Testis (tissue), 3 donors: Measurements from ENCODE around the gene SLC6A6. TPM values are rescaled to one million over a fixed set of nuclear protein-coding genes. Genes with fewer than 3 reads are reported as not detected.

ENCODE experiments used
- DNase-seq: peaks from one replicate; pipeline ENCODE4 v3.0.0-alpha.2; 2019
- H3K27ac ChIP-seq, 2 donors: fragments of 200-600 bp; sonication (generic); one replicate each; pipeline ENCODE4 v1.5.1; 2019
- H3K27me3 ChIP-seq: fragments of 200-600 bp; sonication (generic); one replicate; pipeline ENCODE4 v1.5.1; 2019
- H3K36me3 ChIP-seq: fragments of 200-600 bp; sonication (generic); one replicate; pipeline ENCODE4 v1.5.1; 2017; ENCODE audit warnings: low read depth; ENCODE audit errors: missing control alignments
- H3K4me1 ChIP-seq: fragments of 200-600 bp; sonication (generic); one replicate; pipeline ENCODE4 v1.5.1; 2019
- H3K4me3 ChIP-seq, 2 donors: fragments of 200-600 bp; sonication (generic); one replicate each; pipeline ENCODE4 v1.5.1; 2017 to 2019
- H3K9me3 ChIP-seq: fragments of 200-600 bp; sonication (generic); one replicate; pipeline ENCODE4 v1.5.1; 2017
- POLR2A ChIP-seq: fragments of 450-650 bp; IDR thresholded peaks from one replicate; pipeline ENCODE4 v1.6.1; 2017; ENCODE audit warnings: antibody characterized with exemption, mild to moderate bottlenecking, moderate library complexity
- WGBS, 2 donors: methylation state at CpG; one replicate each; pipeline ENCODE4 v1.1.5; 2018; 5-methylcytosine and 5-hydroxymethylcytosine counted together
- intact Hi-C: fragments of 100-400 bp; cut with DNase I; formaldehyde crosslinking; loops from one replicate; pipeline ENCODE4 v1.15.1; 2023; ENCODE audit warnings: low total_unique reads
- polyA plus RNA-seq: library from polyadenylated mRNA; stranded (reverse); fragments of 350-450 nt; fragmentation: Illumina TruSeq; extraction: RNeasy Lipid Tissue Mini Kit (QIAGEN cat#74804); gene quantifications from one replicate; pipeline ENCODE4 v1.2.3, GENCODE V29; 2014; ENCODE audit warnings: low read depth, low replicate concordance; ENCODE audit not compliant: insufficient read depth
- total RNA-seq, 2 donors: library from RNA; depleted of rRNA; stranded (reverse); fragments of >200 nt; gene quantifications; one replicate each; pipeline ENCODE4 v1.2.3, GENCODE V29; 2016
- TF ChIP-seq, protein P1 (sequence below), 3 experiments: fragments of 450-650 bp in 2 of 3; fragments of 200-600 bp in 1 of 3; sonication (generic) in 1 of 3; IDR thresholded peaks; one replicate each; pipeline ENCODE4 v1.5.1; 2016 to 2019; ENCODE audit warnings: antibody characterized with exemption in 3 of 3, mild to moderate bottlenecking in 2 of 3, moderate library complexity in 1 of 3

SLC6A6 gene
- total and polyA plus RNA-seq, 3 donors from 2014 or later: 9.7 to 14.9 (median 13.7) TPM

DNA sequence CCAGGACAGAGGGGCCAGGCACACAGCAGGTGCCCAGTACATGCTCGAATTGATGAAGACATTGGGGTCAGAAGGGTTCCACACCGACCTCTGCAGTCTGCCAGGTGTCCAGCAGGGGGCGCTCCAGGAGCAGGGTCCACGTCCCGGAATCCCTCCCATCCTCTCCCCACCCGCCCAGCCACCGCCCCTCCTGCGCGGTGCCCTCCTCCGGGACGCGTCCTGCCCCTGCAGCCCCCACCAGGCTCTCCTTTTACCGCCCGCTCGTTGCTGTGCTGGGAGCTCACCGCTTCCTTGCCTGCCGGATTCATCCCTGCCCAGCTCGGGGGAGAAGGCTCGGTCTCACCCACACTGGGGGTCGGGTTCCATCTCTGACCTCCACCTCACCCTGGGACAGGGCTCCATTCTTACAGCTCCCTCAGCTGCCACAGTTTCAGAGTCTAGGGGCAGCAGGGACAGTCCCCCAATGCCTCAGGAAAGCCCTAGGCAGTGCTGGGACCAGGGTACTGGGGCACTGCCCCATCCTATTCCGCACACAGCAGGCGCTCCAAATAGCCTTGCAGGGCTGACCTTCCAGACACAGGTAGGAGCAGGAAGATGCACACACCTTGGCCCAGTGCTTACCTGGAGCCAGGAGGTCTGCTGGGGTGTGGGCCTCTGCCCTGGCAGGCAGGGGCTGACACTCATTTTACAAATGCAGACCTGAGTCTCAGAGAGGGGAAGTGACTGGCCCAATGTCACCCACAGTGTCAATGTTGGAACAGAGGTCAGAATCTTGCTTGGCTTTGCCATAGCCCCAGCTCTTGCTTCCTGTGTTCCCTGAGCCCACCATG is 106.8 kb downstream of the SLC6A6 start:
- TF ChIP-seq, protein P1, sequence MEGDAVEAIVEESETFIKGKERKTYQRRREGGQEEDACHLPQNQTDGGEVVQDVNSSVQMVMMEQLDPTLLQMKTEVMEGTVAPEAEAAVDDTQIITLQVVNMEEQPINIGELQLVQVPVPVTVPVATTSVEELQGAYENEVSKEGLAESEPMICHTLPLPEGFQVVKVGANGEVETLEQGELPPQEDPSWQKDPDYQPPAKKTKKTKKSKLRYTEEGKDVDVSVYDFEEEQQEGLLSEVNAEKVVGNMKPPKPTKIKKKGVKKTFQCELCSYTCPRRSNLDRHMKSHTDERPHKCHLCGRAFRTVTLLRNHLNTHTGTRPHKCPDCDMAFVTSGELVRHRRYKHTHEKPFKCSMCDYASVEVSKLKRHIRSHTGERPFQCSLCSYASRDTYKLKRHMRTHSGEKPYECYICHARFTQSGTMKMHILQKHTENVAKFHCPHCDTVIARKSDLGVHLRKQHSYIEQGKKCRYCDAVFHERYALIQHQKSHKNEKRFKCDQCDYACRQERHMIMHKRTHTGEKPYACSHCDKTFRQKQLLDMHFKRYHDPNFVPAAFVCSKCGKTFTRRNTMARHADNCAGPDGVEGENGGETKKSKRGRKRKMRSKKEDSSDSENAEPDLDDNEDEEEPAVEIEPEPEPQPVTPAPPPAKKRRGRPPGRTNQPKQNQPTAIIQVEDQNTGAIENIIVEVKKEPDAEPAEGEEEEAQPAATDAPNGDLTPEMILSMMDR (IDR thresholded peaks at IDR 0.05): peak; percentile 73 to 100 (median 85)
- no peak for TF ChIP-seq POLR2A
- 5 to 23% methylated on average over 4 to 18 of the region's 22 CpGs for WGBS, 2 donors
- no peaks in the 10 kb centered on the region for H3K27me3 ChIP-seq
- no peaks in the 10 kb centered on the region for H3K9me3 ChIP-seq
- H3K27ac ChIP-seq: no peak overlapping the region
- H3K4me1 ChIP-seq: peaks cover 4% of the 10 kb centered on the region
- intact Hi-C loops: no loop called here
- H3K36me3 ChIP-seq: no peaks in the 10 kb centered on the region
- peak; percentile 88 for DNase-seq
- H3K4me3 ChIP-seq: peak overlapping the region in 1 of 2 donors; percentile 33

DNA sequence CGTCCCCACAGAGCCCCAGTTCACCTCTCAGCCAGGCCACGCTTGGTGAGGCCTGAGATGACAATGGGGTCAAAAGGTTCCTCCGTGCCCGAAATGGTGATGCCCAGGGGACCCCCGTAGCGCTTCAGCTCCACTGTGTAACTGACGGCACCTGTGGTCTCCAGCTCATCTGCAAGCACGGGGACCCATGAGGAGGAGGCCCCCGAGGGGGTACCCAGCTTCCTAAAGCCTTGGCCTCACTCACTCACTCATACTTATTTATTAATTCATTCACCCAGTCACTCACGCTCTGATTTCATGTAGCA is 107.3 kb downstream of the SLC6A6 start:
- Histone ChIP-seq H3K27ac (no peak overlapping the region), H3K9me3 (no peaks in the 10 kb centered on the region), H3K4me3 (no peak overlapping the region), H3K27me3 (no peaks in the 10 kb centered on the region), H3K4me1 (peaks cover 4% of the 10 kb centered on the region), H3K36me3 (no peaks in the 10 kb centered on the region)
- TF ChIP-seq, protein P1 (IDR thresholded peaks at IDR 0.05): no peak
- no peak for TF ChIP-seq POLR2A
- WGBS, 2 donors: 89 to 95% methylated on average over 10 of the region's 10 CpGs
- DNase-seq: no peak
- intact Hi-C loops: loop anchor here (5.0 kb wide), 1 partner anchor 38 kb away; no protein-coding TSS in a partner anchor

DNA sequence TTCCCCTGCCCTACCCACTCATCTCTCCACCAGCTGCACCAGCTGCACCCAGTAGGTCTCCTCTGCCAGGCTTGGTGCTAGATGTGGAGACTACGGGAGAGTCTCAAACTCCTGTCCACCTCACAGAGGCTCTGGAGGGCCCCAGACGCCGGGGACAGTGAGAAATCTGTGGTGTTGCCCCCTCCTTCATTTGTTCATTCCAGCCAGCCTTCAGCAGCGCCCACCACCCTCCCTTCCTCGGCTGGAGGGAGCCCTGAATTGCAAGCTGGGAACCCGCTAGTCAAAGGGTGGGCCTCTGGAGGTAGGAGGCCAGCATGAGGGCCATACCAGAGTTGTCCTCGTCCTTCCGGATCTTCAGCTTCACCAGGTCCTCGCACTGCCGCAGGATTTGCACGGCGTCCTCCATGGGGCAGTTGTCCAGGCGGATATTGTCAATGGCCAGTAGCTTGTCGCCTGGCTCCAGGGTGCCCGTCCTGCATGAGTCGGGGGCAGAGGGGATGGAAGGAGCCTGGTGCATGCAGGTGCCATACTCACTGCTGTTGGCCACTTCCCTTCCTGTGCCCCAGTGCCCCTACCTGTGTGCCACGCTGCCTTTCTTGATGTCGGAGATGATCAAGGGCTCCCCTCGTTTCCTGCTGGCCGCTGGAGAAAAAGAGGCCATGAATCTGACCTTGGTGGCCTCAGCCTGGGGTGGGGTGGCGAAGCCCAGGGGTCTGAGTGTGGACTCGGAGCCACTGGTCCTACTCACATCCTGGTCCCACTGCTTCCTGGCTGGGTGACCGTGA is 108.6 kb downstream of the SLC6A6 start:
- Histone ChIP-seq H3K9me3 (no peaks in the 10 kb centered on the region), H3K27me3 (no peaks in the 10 kb centered on the region), H3K4me3 (no peak overlapping the region), H3K4me1 (peaks cover 4% of the 10 kb centered on the region), H3K36me3 (no peaks in the 10 kb centered on the region), H3K27ac (no peak overlapping the region)
- no peak for TF ChIP-seq POLR2A
- TF ChIP-seq, protein P1 (IDR thresholded peaks at IDR 0.05): no peak
- intact Hi-C loops: loop anchor here (5.0 kb wide), 1 partner anchor 36 kb away; no protein-coding TSS in a partner anchor
- no peak for DNase-seq
- WGBS, 2 donors: 88 to 91% methylated on average over 19 to 23 of the region's 23 CpGs

DNA sequence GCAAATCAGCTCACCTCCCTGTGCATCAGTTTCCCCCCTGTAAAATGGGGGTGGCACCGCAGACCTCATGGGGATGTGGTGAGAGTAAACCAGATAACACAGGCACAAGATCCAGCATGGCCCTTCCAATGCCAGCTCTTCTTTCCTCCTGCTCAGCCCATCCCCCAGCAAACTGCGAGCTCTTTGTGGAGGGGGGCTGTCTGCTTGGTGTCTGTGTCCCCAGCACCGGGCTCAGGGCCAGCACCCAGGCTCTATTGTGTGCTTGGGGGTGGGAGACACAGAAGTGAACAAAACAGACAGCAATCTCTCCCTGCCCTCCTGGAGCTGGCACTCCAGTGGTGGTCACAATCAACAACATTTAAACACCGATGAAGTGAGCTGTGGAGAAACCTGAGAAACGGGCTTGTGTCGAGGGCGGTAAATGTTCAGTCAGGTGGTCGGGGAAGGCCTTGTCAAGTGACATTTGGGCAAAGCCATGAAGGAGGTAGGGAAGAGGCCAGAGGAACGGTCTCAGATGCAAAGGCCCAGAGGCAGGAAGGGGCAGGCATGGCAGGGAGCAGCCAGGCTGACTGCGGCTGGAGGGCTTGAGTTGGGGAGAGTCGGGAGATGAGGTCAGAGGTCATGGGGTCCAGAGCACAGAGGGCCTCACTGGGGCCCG is 109.3 kb downstream of the SLC6A6 start:
- Histone ChIP-seq H3K36me3 (no peaks in the 10 kb centered on the region), H3K9me3 (no peaks in the 10 kb centered on the region), H3K4me3 (no peak overlapping the region), H3K4me1 (peaks cover 4% of the 10 kb centered on the region), H3K27me3 (no peaks in the 10 kb centered on the region), H3K27ac (no peak overlapping the region)
- no peak for DNase-seq
- intact Hi-C loops: loop anchor here (5.0 kb wide), 1 partner anchor 36 kb away; no protein-coding TSS in a partner anchor
- WGBS, 2 donors: 76 to 83% methylated on average over 12 of the region's 12 CpGs
- TF ChIP-seq POLR2A: no peak
- TF ChIP-seq, protein P1 (IDR thresholded peaks at IDR 0.05): no peak
